Activated CD8-positive, alpha-beta T cell treated with anti-CD3 and anti-CD28 coated beads for 36 hours (primary cell): ENCODE measurements around the gene LRFN4. TPM values are rescaled to one million over a fixed set of nuclear protein-coding genes. Genes with fewer than 3 reads are reported as not detected.

Experiments used
- ATAC-seq: fragments of 200-7000 bp; cut with Tn5 transposase; one replicate; pipeline ENCODE4 v1.10.0; 2021; ENCODE audit warnings: mild to moderate bottlenecking, moderate library complexity
- CTCF ChIA-PET: fragments of 350-600 bp; sonication (Branson Sonifier 250); formaldehyde crosslinking; loops from one replicate; lab custom pipeline; 2021; ENCODE audit warnings: antibody characterized with exemption; lab: Charles Lee
- POLR2A ChIA-PET: fragments of 350-600 bp; sonication (Branson Sonifier 250); formaldehyde crosslinking; loops from one replicate; lab custom pipeline; 2021; ENCODE audit warnings: antibody characterized with exemption; lab: Charles Lee
- DNase-seq: peaks from one replicate; pipeline ENCODE4 v3.0.0-alpha.2; 2020
- H3K27ac Mint-ChIP-seq: one replicate; pipeline ENCODE4 v1.8.0; 2021; ENCODE audit warnings: mild to moderate bottlenecking, mixed read lengths
- H3K27me3 Mint-ChIP-seq: one replicate; pipeline ENCODE4 v1.8.0; 2021; ENCODE audit warnings: mixed read lengths
- H3K36me3 Mint-ChIP-seq: one replicate; pipeline ENCODE4 v1.8.0; 2021; ENCODE audit warnings: low read depth, mixed read lengths
- H3K4me1 Mint-ChIP-seq: one replicate; pipeline ENCODE4 v1.8.0; 2021; ENCODE audit warnings: low read depth, mixed read lengths
- H3K4me3 Mint-ChIP-seq: one replicate; pipeline ENCODE4 v1.8.0; 2021; ENCODE audit warnings: mild to moderate bottlenecking, moderate library complexity, mixed read lengths
- H3K9me3 Mint-ChIP-seq: one replicate; pipeline ENCODE4 v1.8.0; 2021; ENCODE audit warnings: mixed read lengths
- CTCF ChIP-seq: fragments of 200-600 bp; IDR thresholded peaks from one replicate; pipeline ENCODE4 v1.8.0; 2022; ENCODE audit warnings: antibody characterized with exemption, mild to moderate bottlenecking
- intact Hi-C: fragments of 100-400 bp; cut with micrococcal nuclease; formaldehyde crosslinking; loops from one replicate; pipeline ENCODE4 v1.10.0; 2022
- total RNA-seq, 2 experiments: library from RNA; stranded (reverse); gene quantifications; one replicate each; pipeline ENCODE4 v1.2.3, GENCODE V29; 2021

LRFN4 gene
- total RNA-seq, 2 experiments from 2014 or later = 36.0 to 39.2 TPM

- Mint-ChIP-seq H3K9me3 (no peaks in the 10 kb centered on the region), H3K4me3 (no peak overlapping the region), H3K27me3 (no peaks in the 10 kb centered on the region), H3K27ac (no peak overlapping the region), H3K36me3 (no peaks in the 10 kb centered on the region), H3K4me1 (peaks cover 11% of the 10 kb centered on the region)
- intact Hi-C loops = no loop called here
- DNase-seq = no peak
- CTCF ChIA-PET = interaction anchor here (0.9 to 2.9 kb wide), 10 partner anchors 8 to 189 kb away, joined by 3 to 10 read pairs (median 4); no protein-coding TSS in a partner anchor
- no peak for ATAC-seq
- no peak for TF ChIP-seq CTCF
- POLR2A ChIA-PET = no interaction called here
Observed at GRCh38 chr11:66881451-66881835, 24.6 kb downstream of the LRFN4 start.

DNA sequence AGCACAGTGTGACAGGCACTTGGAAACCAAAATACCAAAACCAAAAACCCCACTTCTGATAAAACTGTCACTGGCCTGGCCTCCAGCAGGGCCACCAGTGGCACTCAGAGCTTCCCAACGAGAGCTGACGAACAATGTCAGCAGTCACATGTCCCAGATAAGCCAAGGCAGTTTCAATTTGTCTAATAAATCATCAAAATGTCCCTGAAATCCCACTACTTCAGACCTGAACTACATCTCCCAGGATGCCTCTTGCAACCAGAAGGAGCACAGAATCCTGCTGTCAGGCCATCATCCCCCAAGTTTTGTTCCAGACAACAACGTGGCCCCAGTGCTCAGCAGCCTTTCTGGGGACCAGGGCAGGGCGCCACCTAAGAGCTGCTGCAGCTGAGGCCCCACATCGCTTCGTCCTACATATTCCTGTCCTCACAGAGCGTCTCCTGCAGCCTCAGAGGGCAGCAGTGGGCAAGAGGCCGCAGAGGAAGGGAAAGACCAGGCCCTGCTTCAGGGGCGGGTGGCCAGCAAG, 25.1 kb downstream of the LRFN4 start:
- ATAC-seq = no peak
- H3K9me3 Mint-ChIP-seq = no peaks in the 10 kb centered on the region
- H3K27me3 Mint-ChIP-seq = no peaks in the 10 kb centered on the region
- no peak overlapping the region for H3K27ac Mint-ChIP-seq
- H3K4me1 Mint-ChIP-seq = peaks cover 11% of the 10 kb centered on the region
- intact Hi-C loops = no loop called here
- no peaks in the 10 kb centered on the region for H3K36me3 Mint-ChIP-seq
- no peak for TF ChIP-seq CTCF
- H3K4me3 Mint-ChIP-seq = no peak overlapping the region
- ChIA-PET POLR2A (no interaction called here), CTCF (interaction anchor here (0.9 to 2.9 kb wide), 7 partner anchors 7 to 82 kb away, joined by 3 to 10 read pairs (median 4); no protein-coding TSS in a partner anchor)
- DNase-seq = no peak

GRCh38 chr11:66882561-66883015, 25.7 kb downstream of the LRFN4 start:
- no peak for ATAC-seq
- H3K27me3 Mint-ChIP-seq = no peaks in the 10 kb centered on the region
- CTCF ChIA-PET = interaction anchor here (0.9 to 2.9 kb wide), 6 partner anchors 9 to 187 kb away, joined by 3 to 13 read pairs (median 6); no protein-coding TSS in a partner anchor
- no peak overlapping the region for H3K4me3 Mint-ChIP-seq
- DNase-seq = no peak
- no peak for TF ChIP-seq CTCF
- H3K4me1 Mint-ChIP-seq = peaks cover 11% of the 10 kb centered on the region
- H3K9me3 Mint-ChIP-seq = no peaks in the 10 kb centered on the region
- POLR2A ChIA-PET = no interaction called here
- H3K27ac Mint-ChIP-seq = no peak overlapping the region
- H3K36me3 Mint-ChIP-seq = no peaks in the 10 kb centered on the region
- intact Hi-C loops = no loop called here

GRCh38 chr11:66883016-66883965, 26.4 kb downstream of the LRFN4 start:
- TF ChIP-seq CTCF = peak; percentile 83
- H3K9me3 Mint-ChIP-seq = no peaks in the 10 kb centered on the region
- ChIA-PET CTCF (interaction anchor here (1.2 to 2.9 kb wide), 8 partner anchors 10 to 191 kb away, joined by 3 to 13 read pairs (median 6); no protein-coding TSS in a partner anchor), POLR2A (no interaction called here)
- intact Hi-C loops = no loop called here
- peaks cover 11% of the 10 kb centered on the region for H3K4me1 Mint-ChIP-seq
- H3K27ac Mint-ChIP-seq = no peak overlapping the region
- ATAC-seq (peak; percentile 79), DNase-seq (peak; percentile 81)
- H3K27me3 Mint-ChIP-seq = no peaks in the 10 kb centered on the region
- no peaks in the 10 kb centered on the region for H3K36me3 Mint-ChIP-seq
- no peak overlapping the region for H3K4me3 Mint-ChIP-seq
